Upper lobe of left lung (tissue), 6 donors: ENCODE measurements around the gene CILP2. TPM values are rescaled to one million over a fixed set of nuclear protein-coding genes. Genes with fewer than 3 reads are reported as not detected.

Experiments
- ATAC-seq, 2 donors: fragments of 200-7000 bp; cut with Tn5 transposase; one replicate each; pipeline ENCODE4 v1.9.1; 2022; ENCODE audit warnings: mild to moderate bottlenecking in 2 of 2, moderate library complexity in 2 of 2; ENCODE audit not compliant: low FRiP score in 2 of 2
- DNase-seq, 2 donors: peaks; one replicate each; pipeline ENCODE4 v3.0.0-alpha.2; 2019 to 2020
- H3K27ac ChIP-seq, 4 donors: fragments of 200-600 bp; sonication (generic); one replicate each; pipeline ENCODE4 v1.5.1; 2016 to 2019
- H3K27me3 ChIP-seq, 4 donors: fragments of 200-600 bp; sonication (generic); one replicate each; pipeline ENCODE4 v1.5.1; 2017 to 2019
- H3K36me3 ChIP-seq, 4 donors: fragments of 200-600 bp; sonication (generic); one replicate each; pipeline ENCODE4 v1.5.1; 2016 to 2019
- H3K4me1 ChIP-seq, 4 donors: fragments of 200-600 bp; sonication (generic); one replicate each; pipeline ENCODE4 v1.5.1; 2018 to 2019
- H3K4me3 ChIP-seq, 4 donors: fragments of 200-600 bp; sonication (generic); one replicate each; pipeline ENCODE4 v1.5.1; 2017 to 2019; ENCODE audit warnings: mild to moderate bottlenecking in 2 of 4, moderate library complexity in 1 of 4
- H3K9me3 ChIP-seq, 4 donors: fragments of 200-600 bp; sonication (generic); one replicate each; pipeline ENCODE4 v1.5.1; 2018 to 2019
- EP300 ChIP-seq, 4 donors: sonication (generic); formaldehyde crosslinking; IDR thresholded peaks; one replicate each; pipeline ENCODE4 v1.5.1; 2017; ENCODE audit warnings: antibody characterized with exemption in 4 of 4, control low read depth in 2 of 4
- POLR2A ChIP-seq, 4 donors: fragments of 450-650 bp; IDR thresholded peaks; one replicate each; pipeline ENCODE4 v1.5.1; 2016 to 2017; ENCODE audit warnings: antibody characterized with exemption in 4 of 4, mild to moderate bottlenecking in 2 of 4
- POLR2AphosphoS5 ChIP-seq, 2 donors: sonication (generic); formaldehyde crosslinking; IDR thresholded peaks; one replicate each; pipeline ENCODE4 v1.5.1; 2017; ENCODE audit warnings: antibody characterized with exemption in 2 of 2
- WGBS, 2 donors: methylation state at CpG; one replicate each; pipeline ENCODE4 v1.1.5; 2017 to 2018; 5-methylcytosine and 5-hydroxymethylcytosine counted together
- total RNA-seq, 6 donors: library from RNA; depleted of rRNA in 4 of 6; stranded (reverse); fragments of >200 nt in 4 of 6; gene quantifications; one replicate each; pipeline versions ENCODE4 v1.1.0 to v1.2.1, GENCODE V29; 2016 to 2021
- TF ChIP-seq, protein P1 (sequence below), 6 experiments: fragments of 450-650 bp in 4 of 6; fragments of 200-600 bp in 2 of 6; sonication (generic) in 2 of 6; IDR thresholded peaks; one replicate each; pipeline ENCODE4 v1.5.1; 2016 to 2019; ENCODE audit warnings: antibody characterized with exemption in 6 of 6
- donor health status: DM: no; HTN: no; CAD: no; lungs with moderate emphysema.
- donor health status: DM: no; HTN: yes; CAD: no; lungs with severe emphysema.

The CILP2 gene
- total RNA-seq, 6 donors from 2014 or later = 0.14 to 0.37 TPM; not detected in 4

- H3K4me1 ChIP-seq = peaks cover 13 to 41% (median 21%) of the 10 kb centered on the region in 4 donors
- H3K27ac ChIP-seq = no peak overlapping the region
- H3K4me3 ChIP-seq = no peak overlapping the region
- H3K36me3 ChIP-seq = no peaks in the 10 kb centered on the region
- DNase-seq (no peak), ATAC-seq (peak in 1 of 2 donors; percentile 53)
- WGBS, 2 donors = 97 to 99% methylated on average over 4 to 8 of the region's 10 CpGs
- TF ChIP-seq EP300 (IDR thresholded peaks at IDR 0.05) = no peak
- TF ChIP-seq POLR2AphosphoS5 (IDR thresholded peaks at IDR 0.05) = no peak
- no peak for TF ChIP-seq POLR2A (IDR thresholded peaks at IDR 0.05)
- TF ChIP-seq, protein P1, sequence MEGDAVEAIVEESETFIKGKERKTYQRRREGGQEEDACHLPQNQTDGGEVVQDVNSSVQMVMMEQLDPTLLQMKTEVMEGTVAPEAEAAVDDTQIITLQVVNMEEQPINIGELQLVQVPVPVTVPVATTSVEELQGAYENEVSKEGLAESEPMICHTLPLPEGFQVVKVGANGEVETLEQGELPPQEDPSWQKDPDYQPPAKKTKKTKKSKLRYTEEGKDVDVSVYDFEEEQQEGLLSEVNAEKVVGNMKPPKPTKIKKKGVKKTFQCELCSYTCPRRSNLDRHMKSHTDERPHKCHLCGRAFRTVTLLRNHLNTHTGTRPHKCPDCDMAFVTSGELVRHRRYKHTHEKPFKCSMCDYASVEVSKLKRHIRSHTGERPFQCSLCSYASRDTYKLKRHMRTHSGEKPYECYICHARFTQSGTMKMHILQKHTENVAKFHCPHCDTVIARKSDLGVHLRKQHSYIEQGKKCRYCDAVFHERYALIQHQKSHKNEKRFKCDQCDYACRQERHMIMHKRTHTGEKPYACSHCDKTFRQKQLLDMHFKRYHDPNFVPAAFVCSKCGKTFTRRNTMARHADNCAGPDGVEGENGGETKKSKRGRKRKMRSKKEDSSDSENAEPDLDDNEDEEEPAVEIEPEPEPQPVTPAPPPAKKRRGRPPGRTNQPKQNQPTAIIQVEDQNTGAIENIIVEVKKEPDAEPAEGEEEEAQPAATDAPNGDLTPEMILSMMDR (IDR thresholded peaks at IDR 0.05) = no peak
- H3K27me3 ChIP-seq = no peaks in the 10 kb centered on the region
- no peaks in the 10 kb centered on the region for H3K9me3 ChIP-seq
Observed at GRCh38 chr19:19592690-19593089, 54.6 kb downstream of the CILP2 start.

DNA sequence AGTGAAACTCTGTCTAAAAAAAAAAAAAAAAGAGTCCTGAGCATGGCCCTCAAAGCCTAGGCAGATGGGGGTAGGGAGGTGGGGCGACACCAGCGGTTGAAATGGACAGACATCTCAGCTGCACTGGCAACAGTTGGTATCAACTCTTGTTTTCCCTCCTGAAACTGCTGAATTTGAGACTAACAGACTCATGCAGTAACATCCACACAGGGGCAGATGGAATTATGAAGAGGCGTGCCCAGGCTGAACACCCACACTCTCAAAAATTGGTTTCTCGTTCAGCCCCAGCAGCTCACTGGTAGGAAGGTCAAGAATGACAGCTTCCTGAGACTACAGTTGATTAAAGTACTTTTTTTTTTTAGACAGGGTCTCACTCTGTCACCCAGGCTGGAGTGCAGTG is 56.3 kb downstream of the CILP2 start:
- peaks cover 13 to 41% (median 21%) of the 10 kb centered on the region in 4 donors for H3K4me1 ChIP-seq
- no peak for DNase-seq
- no peak for ATAC-seq
- H3K9me3 ChIP-seq = no peaks in the 10 kb centered on the region
- no peak overlapping the region for H3K4me3 ChIP-seq
- no peaks in the 10 kb centered on the region for H3K36me3 ChIP-seq
- WGBS, 2 donors = 82 to 87% methylated on average over 4 of the region's 4 CpGs
- TF ChIP-seq, protein P1 (IDR thresholded peaks at IDR 0.05) = no peak
- TF ChIP-seq POLR2A (IDR thresholded peaks at IDR 0.05) = no peak
- H3K27me3 ChIP-seq = no peaks in the 10 kb centered on the region
- H3K27ac ChIP-seq = peak overlapping the region; percentile 32 to 68 (median 46)

DNA sequence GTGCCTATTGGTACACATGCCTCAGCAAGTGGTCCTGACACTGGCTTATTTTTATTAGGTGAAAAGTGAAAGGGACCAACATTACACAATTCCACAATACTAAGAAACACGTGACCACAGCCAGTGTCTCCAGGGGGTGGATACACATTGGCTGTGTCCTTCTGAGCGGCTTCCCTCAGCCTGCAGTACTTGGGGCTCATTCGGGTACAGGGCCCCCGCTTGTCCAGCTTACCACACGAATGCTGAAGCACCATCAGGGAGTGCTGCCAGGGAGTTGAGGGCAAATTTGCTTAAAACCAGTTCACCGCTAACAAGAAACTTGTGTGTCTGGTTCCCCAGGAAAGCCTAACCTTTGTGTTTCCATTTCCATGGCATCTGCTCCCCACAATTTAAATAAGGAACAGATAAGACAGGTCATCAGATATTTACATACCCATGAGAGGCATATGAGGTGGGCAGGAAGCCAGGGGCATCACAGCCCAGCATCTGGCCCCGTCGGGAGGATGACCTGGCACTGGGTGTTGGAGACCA is 57.2 kb downstream of the CILP2 start:
- peak in 1 of 4 donors; percentile 21 for TF ChIP-seq POLR2A (IDR thresholded peaks at IDR 0.05)
- TF ChIP-seq POLR2AphosphoS5 (IDR thresholded peaks at IDR 0.05) = no peak
- WGBS, 2 donors = 40 to 61% methylated on average over 4 to 6 of the region's 8 CpGs
- no peak overlapping the region for H3K4me3 ChIP-seq
- no peaks in the 10 kb centered on the region for H3K36me3 ChIP-seq
- peaks cover 13 to 41% (median 21%) of the 10 kb centered on the region in 4 donors for H3K4me1 ChIP-seq
- H3K9me3 ChIP-seq = no peaks in the 10 kb centered on the region
- DNase-seq (peak in 1 of 2 donors; percentile 76), ATAC-seq (peak; percentile 62 to 79)
- H3K27me3 ChIP-seq = no peaks in the 10 kb centered on the region
- H3K27ac ChIP-seq = peak overlapping the region; percentile 32 to 68 (median 46)

Other genes starting within 250 kb of the CILP2 start
- 10 to 100 TPM; 22.6 to 62.9 (median 42.6) TPM for gene SUGP1, start 217.8 kb upstream of the CILP2 start, total RNA-seq
- 100 to 1,000 TPM in 2 of 6 donors, 10 to 100 TPM in 4; 42.3 to 166 (median 64.2) TPM for gene MAU2, start 217.4 kb upstream of the CILP2 start, total RNA-seq
- gene GATAD2A, start 132.6 kb upstream of the CILP2 start, total RNA-seq = 100 to 1,000 TPM in 2 of 6 donors, 10 to 100 TPM in 4; 60.8 to 182 (median 88.0) TPM
- gene TSSK6, start 22.7 kb upstream of the CILP2 start, total RNA-seq = 1 to 10 TPM; 1.7 to 7.3 (median 3.1) TPM
- gene NDUFA13, start 22.0 kb upstream of the CILP2 start, total RNA-seq = 100 to 1,000 TPM in 3 of 6 donors, 10 to 100 TPM in 3; 24.3 to 305 (median 112) TPM
- gene YJEFN3, start 9.4 kb upstream of the CILP2 start, total RNA-seq = 1 to 10 TPM in 4 of 6 donors, under 1 TPM in 2; 0.61 to 7.3 (median 4.8) TPM
- gene PBX4, start 80.4 kb downstream of the CILP2 start, total RNA-seq = 10 to 100 TPM in 2 of 6 donors, 1 to 10 TPM in 4; 2.0 to 30.4 (median 5.8) TPM
- gene LPAR2, start 90.0 kb downstream of the CILP2 start, total RNA-seq = 10 to 100 TPM; 16.4 to 51.3 (median 24.1) TPM
- 100 to 1,000 TPM in 1 of 6 donors, 10 to 100 TPM in 5; 20.8 to 109 (median 49.1) TPM for gene GMIP, start 105.4 kb downstream of the CILP2 start, total RNA-seq
- gene ATP13A1, start 125.4 kb downstream of the CILP2 start, total RNA-seq = 100 to 1,000 TPM in 3 of 6 donors, 10 to 100 TPM in 3; 58.6 to 256 (median 97.4) TPM
- gene ZNF101, start 130.6 kb downstream of the CILP2 start, total RNA-seq = 10 to 100 TPM in 4 of 6 donors, 1 to 10 TPM in 2; 3.4 to 16.1 (median 11.1) TPM
- gene ZNF14, start 194.8 kb downstream of the CILP2 start, total RNA-seq = 10 to 100 TPM in 2 of 6 donors, 1 to 10 TPM in 4; 4.7 to 13.6 (median 5.1) TPM